HCT116 (cell line): ENCODE measurements around the gene SCN10A. TPM values are rescaled to one million over a fixed set of nuclear protein-coding genes. Genes with fewer than 3 reads are reported as not detected.

ENCODE experiments used
- ATAC-seq: fragments of 200-7000 bp; cut with Tn5 transposase; 2 replicates; pipeline ENCODE4 v1.9.1; 2020; ENCODE audit warnings: mild to moderate bottlenecking, moderate library complexity
- BruUV-seq: library from RNA; stranded (reverse); fragments of 400-500 nt; replicated peaks from 2 replicates; lab custom pipeline; 2021; lab: Mats Ljungman, UMichigan
- CTCF ChIA-PET: fragments of 300-600 bp; sonication (Branson Sonifier 250); formaldehyde crosslinking; loops from one replicate; lab custom pipeline; 2021; ENCODE audit warnings: antibody characterized with exemption; lab: Charles Lee
- POLR2A ChIA-PET: fragments of 300-600, 350-600 bp; sonication (Branson Sonifier 250); formaldehyde crosslinking; loops from one replicate; lab custom pipeline; 2021; ENCODE audit warnings: antibody characterized with exemption; lab: Charles Lee
- RAD21 ChIA-PET, 2 experiments: fragments of 300-600 bp; sonication (Branson Sonifier 250); formaldehyde crosslinking; loops; one replicate each; lab custom pipeline; 2023; ENCODE audit warnings: low total read pairs in 2 of 2; ENCODE audit not compliant: uncharacterized antibody in 2 of 2, unreplicated experiment in 2 of 2, low non-redundant PET in 1 of 2; lab: Charles Lee
- DNase-seq: peaks from one replicate; pipeline ENCODE4 v3.0.0-alpha.2; 2010; ENCODE audit warnings: low read depth, low spot score
- H2AFZ ChIP-seq: fragments of 200-600 bp; shearing (Covaris generic), sonication (generic); 2 replicates; pipeline ENCODE4 v1.6.1; 2017; ENCODE audit warnings: low read depth, mixed run types, mixed read lengths, antibody characterized with exemption, low read length; ENCODE audit not compliant: poor library complexity, severe bottlenecking
- H3K27ac ChIP-seq: 2 replicates; pipeline ENCODE4 v1.5.1; 2012; ENCODE audit warnings: low read depth, low read length
- H3K27me3 ChIP-seq: fragments of 200-600 bp; sonication (generic); 2 replicates; pipeline ENCODE4 v1.6.1; 2016; ENCODE audit warnings: mixed run types, low read length, mixed read lengths; ENCODE audit not compliant: insufficient read depth
- H3K36me3 ChIP-seq, 2 experiments: fragments of 200-500 bp in 1 of 2; fragments of 200-600 bp in 1 of 2; sonication (Bioruptor generic) in 1 of 2; sonication (generic) in 1 of 2; 2 replicates each; pipeline versions ENCODE4 v1.5.1 to v1.6.1; 2014 to 2016; ENCODE audit warnings: low read length in 2 of 2, inconsistent platforms in 1 of 2, mixed read lengths in 1 of 2, mixed run types in 1 of 2; ENCODE audit not compliant: insufficient read depth in 2 of 2, control insufficient read depth in 1 of 2
- H3K4me1 ChIP-seq, 2 experiments: fragments of 200-600 bp in 1 of 2; sonication (generic) in 1 of 2; 2 replicates each; pipeline versions ENCODE4 v1.5.1 to v1.6.1; 2012 to 2017; ENCODE audit warnings: low read length in 2 of 2, inconsistent platforms in 1 of 2, mild to moderate bottlenecking in 1 of 2, mixed read lengths in 1 of 2, mixed run types in 1 of 2, moderate library complexity in 1 of 2; ENCODE audit not compliant: insufficient read depth in 2 of 2, control insufficient read depth in 1 of 2
- H3K4me2 ChIP-seq: fragments of 200-600 bp; sonication (generic); 2 replicates; pipeline ENCODE4 v1.6.1; 2017; ENCODE audit warnings: mixed run types, low read length, mixed read lengths
- H3K4me3 ChIP-seq, 2 experiments: fragments of 200-600 bp in 1 of 2; sonication (generic) in 1 of 2; replicated peaks in 1 of 2; 2 replicates each; pipeline ENCODE4 v1.5.1; 2011 to 2016; ENCODE audit warnings: low read length in 2 of 2, control low read depth in 1 of 2, low read depth in 1 of 2, mild to moderate bottlenecking in 1 of 2, mixed read lengths in 1 of 2, mixed run types in 1 of 2
- H3K79me2 ChIP-seq: fragments of 200-600 bp; sonication (generic); 2 replicates; pipeline ENCODE4 v1.6.1; 2017; ENCODE audit warnings: mild to moderate bottlenecking, mixed run types, low read length, moderate library complexity, mixed read lengths; ENCODE audit not compliant: insufficient read depth
- H3K9ac ChIP-seq: fragments of 200-600 bp; sonication (generic); 2 replicates; pipeline ENCODE4 v1.6.1; 2016; ENCODE audit warnings: low read length, mixed read lengths
- H3K9me2 ChIP-seq: fragments of 200-600 bp; sonication (generic), shearing (Covaris generic); 2 replicates; pipeline ENCODE4 v1.6.1; 2017; ENCODE audit warnings: mixed run types, mild to moderate bottlenecking, moderate library complexity; ENCODE audit not compliant: insufficient read depth
- H3K9me3 ChIP-seq, 2 experiments: fragments of 200-500 bp in 1 of 2; fragments of 200-600 bp in 1 of 2; sonication (Bioruptor generic) in 1 of 2; sonication (generic) in 1 of 2; 2 replicates each; pipeline ENCODE4 v1.6.1; 2014 to 2017; ENCODE audit warnings: low read length in 2 of 2, mixed read lengths in 2 of 2, inconsistent platforms in 1 of 2, low read depth in 1 of 2, mild to moderate bottlenecking in 1 of 2, mixed run types in 1 of 2, moderate library complexity in 1 of 2; ENCODE audit not compliant: control insufficient read depth in 1 of 2, insufficient read depth in 1 of 2
- H4K20me1 ChIP-seq: fragments of 200-600 bp; sonication (generic), shearing (Covaris generic); 2 replicates; pipeline ENCODE4 v1.6.1; 2017; ENCODE audit warnings: mixed run types, mild to moderate bottlenecking, moderate library complexity; ENCODE audit not compliant: insufficient read depth
- CEBPB ChIP-seq: IDR thresholded peaks from 2 replicates; pipeline ENCODE4 v1.6.1; 2012; ENCODE audit warnings: low read depth
- CTCF ChIP-seq, 3 experiments: fragments of 200-600 bp in 1 of 3; sonication (generic) in 1 of 3; IDR thresholded peaks in 2 of 3; conservative IDR thresholded peaks in 1 of 3; 2 replicates each; pipeline ENCODE4 v1.5.1; 2012 to 2017; ENCODE audit warnings: low read depth in 2 of 3, low read length in 2 of 3, antibody characterized with exemption in 1 of 3, borderline replicate concordance in 1 of 3, control low read depth in 1 of 3, mild to moderate bottlenecking in 1 of 3, mixed read lengths in 1 of 3, mixed run types in 1 of 3, moderate library complexity in 1 of 3; ENCODE audit not compliant: insufficient read depth in 1 of 3
- EGR1 ChIP-seq: IDR thresholded peaks from 2 replicates; pipeline ENCODE4 v1.6.1; 2012; ENCODE audit warnings: low read depth
- EZH2 ChIP-seq: fragments of 200-600 bp; sonication (generic); IDR thresholded peaks from 2 replicates; pipeline ENCODE4 v1.6.1; 2017; ENCODE audit warnings: antibody characterized with exemption, mixed run types
- FOSL1 ChIP-seq: IDR thresholded peaks from 2 replicates; pipeline ENCODE4 v1.6.1; 2012; ENCODE audit warnings: low read depth
- MAX ChIP-seq: IDR thresholded peaks from 2 replicates; pipeline ENCODE4 v1.6.1; 2012
- POLR2AphosphoS5 ChIP-seq: IDR thresholded peaks from 2 replicates; pipeline ENCODE4 v1.6.1; 2011; ENCODE audit warnings: mild to moderate bottlenecking, low read depth, low read length, moderate library complexity
- RAD21 ChIP-seq: IDR thresholded peaks from 2 replicates; pipeline ENCODE4 v1.6.1; 2012; ENCODE audit warnings: low read depth, mild to moderate bottlenecking
- SP1 ChIP-seq: IDR thresholded peaks from 2 replicates; pipeline ENCODE4 v1.6.1; 2012; ENCODE audit warnings: low read depth
- SRF ChIP-seq: IDR thresholded peaks from 2 replicates; pipeline ENCODE4 v1.6.1; 2012; ENCODE audit warnings: low read depth
- TCF7L2 ChIP-seq: IDR thresholded peaks from 2 replicates; pipeline ENCODE4 v1.7.0; 2011; ENCODE audit warnings: borderline replicate concordance, inconsistent platforms; ENCODE audit not compliant: insufficient read depth, insufficient read length; ENCODE audit errors: extremely low read depth
- ZBTB33 ChIP-seq: IDR thresholded peaks from 2 replicates; pipeline ENCODE4 v1.6.1; 2011; ENCODE audit warnings: mild to moderate bottlenecking, low read length, moderate library complexity; ENCODE audit not compliant: insufficient replicate concordance; ENCODE audit errors: extremely low read depth
- intact Hi-C: fragments of 100-400 bp; cut with micrococcal nuclease; formaldehyde crosslinking; loops from 2 replicates; pipeline ENCODE4 v1.10.0; 2022
- total RNA-seq: library from RNA; stranded (reverse); gene quantifications from one replicate; pipeline ENCODE4 v1.2.1, GENCODE V29; 2021; ENCODE audit not compliant: unreplicated experiment

The SCN10A gene
- total RNA-seq, 1 experiment from 2014 or later, result not detected

- POLR2A ChIA-PET, result no interaction called here
- no peak for ATAC-seq
- Histone ChIP-seq H3K27me3 (peaks cover 33% of the 10 kb centered on the region), H3K36me3 (no peaks in the 10 kb centered on the region), H3K4me2 (no peak overlapping the region)
- RAD21 ChIA-PET, result no interaction called here
- no peak for TF ChIP-seq RAD21
- no peak for TF ChIP-seq POLR2AphosphoS5
- TF ChIP-seq TCF7L2, result no peak
- no peak for TF ChIP-seq FOSL1
- no peak for TF ChIP-seq SRF
- no peak for TF ChIP-seq MAX
- TF ChIP-seq CEBPB, result no peak
- TF ChIP-seq CTCF (IDR thresholded peaks at IDR 0.05 in 2 of 3, conservative IDR thresholded peaks at IDR 0.05 in 1 of 3; ENCODE audit: borderline replicate concordance in 1 of 3, insufficient read depth in 1 of 3, low read depth in 2 of 3, low read length in 2 of 3), result no peak
- no peak for TF ChIP-seq EGR1
- TF ChIP-seq EZH2, result no peak
- no peak for TF ChIP-seq SP1
- no peak for TF ChIP-seq ZBTB33
- TF ChIP-seq, all 23 proteins: peak for 0
- Histone ChIP-seq H3K27ac (no peak overlapping the region), H3K4me3 (no peak overlapping the region), H4K20me1 (no peaks in the 10 kb centered on the region), H3K9me2 (no peaks in the 10 kb centered on the region), H2AFZ (no peak overlapping the region), H3K4me1 (no peaks in the 10 kb centered on the region), H3K9ac (no peak overlapping the region), H3K9me3 (no peaks in the 10 kb centered on the region), H3K79me2 (no peaks in the 10 kb centered on the region)
- CTCF ChIA-PET, result interaction anchor here (1.1 kb wide), 1 partner anchor 21 kb away, joined by 3 read pairs; no protein-coding TSS in a partner anchor
- intact Hi-C loops, result no loop called here
- no TSS peak for BruUV-seq
- DNase-seq, result no peak
Observed at GRCh38 chr3:38717355-38718240, 98.4 kb downstream of the SCN10A start.
